IMR-90 (cell line): Measurements from ENCODE around the gene ZMAT5. TPM values are rescaled to one million over a fixed set of nuclear protein-coding genes. Genes with fewer than 3 reads are reported as not detected.

Experiments
- ATAC-seq: fragments of 200-7000 bp; cut with Tn5 transposase; 2 replicates; pipeline ENCODE4 v1.9.1; 2020; ENCODE audit warnings: low read depth, mild to moderate bottlenecking, moderate library complexity
- BruUV-seq: library from RNA; stranded (reverse); fragments of 400-500 nt; replicated peaks from 2 replicates; lab custom pipeline; 2021; lab: Mats Ljungman, UMichigan
- CTCF ChIA-PET: fragments of 300-600 bp; formaldehyde crosslinking; extraction: SDS; loops from one replicate; lab custom pipeline; 2021; ENCODE audit warnings: antibody characterized with exemption; lab: Yijun Ruan, JAX
- POLR2A ChIA-PET: fragments of 300-600 bp; sonication (Branson Sonifier 250); formaldehyde crosslinking; loops from one replicate; lab custom pipeline; 2022; ENCODE audit warnings: antibody characterized with exemption; ENCODE audit not compliant: unreplicated experiment; lab: Charles Lee
- DNase-seq: peaks from one replicate; pipeline ENCODE4 v3.0.0; 2013
- H2AFZ ChIP-seq: replicated peaks from 2 replicates; pipeline ENCODE3; 2013; ENCODE audit warnings: low read length, mild to moderate bottlenecking; ENCODE audit not compliant: poor library complexity
- H2AK5ac ChIP-seq: 2 replicates; pipeline ENCODE4 v1.6.1; 2013; ENCODE audit warnings: low read depth, low read length, inconsistent platforms
- H2AK9ac ChIP-seq: replicated peaks from 2 replicates; pipeline ENCODE3; 2013; ENCODE audit warnings: mild to moderate bottlenecking, low read depth, low read length, moderate library complexity; ENCODE audit not compliant: poor library complexity
- H2BK120ac ChIP-seq: 2 replicates; pipeline ENCODE4 v1.6.1; 2013; ENCODE audit warnings: low read depth, low read length, inconsistent platforms
- H2BK15ac ChIP-seq: 3 replicates; pipeline ENCODE4 v1.6.1; 2013; ENCODE audit warnings: low read depth, low read length, inconsistent platforms
- H2BK20ac ChIP-seq: 2 replicates; pipeline ENCODE4 v1.6.1; 2013; ENCODE audit warnings: low read depth, mild to moderate bottlenecking, inconsistent platforms, low read length, moderate library complexity
- H2BK5ac ChIP-seq: 2 replicates; pipeline ENCODE4 v1.6.1; 2013; ENCODE audit warnings: mild to moderate bottlenecking, low read depth, low read length, inconsistent platforms; ENCODE audit not compliant: poor library complexity, severe bottlenecking
- H3K14ac ChIP-seq: replicated peaks from 2 replicates; pipeline ENCODE4 v1.6.1; 2013; ENCODE audit warnings: low read depth, low read length, inconsistent platforms
- H3K18ac ChIP-seq: 2 replicates; pipeline ENCODE4 v1.6.1; 2013; ENCODE audit warnings: low read depth, low read length, control low read depth
- H3K23ac ChIP-seq: 2 replicates; pipeline ENCODE4 v1.6.1; 2013; ENCODE audit warnings: low read depth, low read length, inconsistent platforms
- H3K27ac ChIP-seq: 2 replicates; pipeline ENCODE4 v1.5.1; 2013; ENCODE audit warnings: mild to moderate bottlenecking, control low read depth, low read length; ENCODE audit not compliant: insufficient read depth
- H3K27me3 ChIP-seq: 2 replicates; pipeline ENCODE4 v1.6.1; 2013; ENCODE audit warnings: low read length; ENCODE audit not compliant: control insufficient read depth, insufficient read depth
- H3K36me3 ChIP-seq: 2 replicates; pipeline ENCODE4 v1.6.1; 2013; ENCODE audit warnings: low read length, mixed read lengths; ENCODE audit not compliant: control insufficient read depth, insufficient read depth
- H3K4ac ChIP-seq: 2 replicates; pipeline ENCODE4 v1.6.1; 2013; ENCODE audit warnings: low read depth, low read length, inconsistent platforms
- H3K4me1 ChIP-seq: 2 replicates; pipeline ENCODE4 v1.6.1; 2013; ENCODE audit warnings: low read length, mixed read lengths; ENCODE audit not compliant: control insufficient read depth, insufficient read depth
- H3K4me2 ChIP-seq: 2 replicates; pipeline ENCODE4 v1.6.1; 2013; ENCODE audit warnings: low read depth, mild to moderate bottlenecking, control low read depth, low read length, moderate library complexity
- H3K4me3 ChIP-seq: 2 replicates; pipeline ENCODE4 v1.5.1; 2013; ENCODE audit warnings: low read depth, mild to moderate bottlenecking, control low read depth, low read length, moderate library complexity; ENCODE audit not compliant: insufficient read depth
- H3K56ac ChIP-seq: 2 replicates; pipeline ENCODE4 v1.6.1; 2013; ENCODE audit warnings: low read length, inconsistent platforms; ENCODE audit not compliant: insufficient read depth; ENCODE audit errors: extremely low read depth
- H3K79me1 ChIP-seq, 2 experiments: 2 replicates each; pipeline ENCODE4 v1.6.1; 2013; ENCODE audit warnings: low read length in 2 of 2, inconsistent platforms in 1 of 2, low read depth in 1 of 2
- H3K9ac ChIP-seq: 2 replicates; pipeline ENCODE4 v1.6.1; 2013; ENCODE audit warnings: low read depth, low read length, control low read depth
- H3K9me1 ChIP-seq: 2 replicates; pipeline ENCODE4 v1.6.1; 2013; ENCODE audit warnings: low read length, inconsistent platforms; ENCODE audit not compliant: insufficient read depth
- H3K9me3 ChIP-seq: 2 replicates; pipeline ENCODE4 v1.6.1; 2013; ENCODE audit warnings: low read length; ENCODE audit not compliant: control insufficient read depth, insufficient read depth
- H4K20me1 ChIP-seq: 2 replicates; pipeline ENCODE4 v1.6.1; 2013; ENCODE audit warnings: low read length, inconsistent platforms; ENCODE audit not compliant: insufficient read depth
- H4K5ac ChIP-seq: 2 replicates; pipeline ENCODE4 v1.6.1; 2013; ENCODE audit warnings: mild to moderate bottlenecking, low read depth, low read length, control low read depth
- H4K8ac ChIP-seq, 2 experiments: 2 replicates each; pipeline ENCODE4 v1.6.1; 2013; ENCODE audit warnings: low read depth in 2 of 2, low read length in 2 of 2, control low read depth in 1 of 2, inconsistent platforms in 1 of 2
- H4K91ac ChIP-seq: 2 replicates; pipeline ENCODE4 v1.6.1; 2013; ENCODE audit warnings: low read depth, low read length, inconsistent platforms; ENCODE audit not compliant: insufficient read depth
- BHLHE40 ChIP-seq: fragments of 150-350 bp; IDR thresholded peaks from 2 replicates; pipeline ENCODE4 v1.6.1; 2016; ENCODE audit warnings: mild to moderate bottlenecking, low read depth, low read length
- CEBPB ChIP-seq: IDR thresholded peaks from 2 replicates; pipeline ENCODE4 v1.6.1; 2012; ENCODE audit warnings: low read depth, low read length, improper control_type of control experiment
- MAZ ChIP-seq: IDR thresholded peaks from 2 replicates; pipeline ENCODE4 v1.6.1; 2012; ENCODE audit warnings: low read depth, mild to moderate bottlenecking, low read length, improper control_type of control experiment, moderate library complexity, borderline replicate concordance
- RFX5 ChIP-seq: IDR thresholded peaks from 2 replicates; pipeline ENCODE4 v1.8.0; 2012; ENCODE audit warnings: low read depth, mild to moderate bottlenecking, low read length, moderate library complexity
- SMC3 ChIP-seq: fragments of 150-350 bp; IDR thresholded peaks from 2 replicates; pipeline ENCODE4 v1.6.1; 2016; ENCODE audit warnings: low read depth, mild to moderate bottlenecking, antibody characterized with exemption, low read length, moderate library complexity
- WGBS, 2 experiments: methylation state at CpG; one replicate each; pipeline versions ENCODE4 v1.1.5 to v1.1.7; 2013; ENCODE audit warnings: missing lambda C conversion rate in 2 of 2; ENCODE audit not compliant: insufficient read length in 1 of 2; ENCODE audit errors: extremely low coverage in 2 of 2; 5-methylcytosine and 5-hydroxymethylcytosine counted together
- dilution Hi-C: fragments of 300-500 bp; cut with HindIII; formaldehyde crosslinking; loops from one replicate; pipeline ENCODE4 v1.14.3; 2018; ENCODE audit warnings: low sequenced_read_pairs; ENCODE audit not compliant: unreplicated experiment
- in situ Hi-C: fragments of 300-500 bp; cut with MboI; formaldehyde crosslinking; loops from 3 replicates; pipeline ENCODE4 v1.14.3; 2019; ENCODE audit warnings: low sequenced_read_pairs, inconsistent platforms, mixed read lengths
- intact Hi-C: fragments of 100-400 bp; cut with micrococcal nuclease; formaldehyde crosslinking; loops from 2 replicates; pipeline ENCODE4 v1.10.0; 2022
- polyA plus RNA-seq, 3 experiments: library from polyadenylated mRNA; depleted of rRNA; stranded (reverse); fragments of >200 nt; gene quantifications; 2 replicates each; pipeline ENCODE4 v1.2.3, GENCODE V29; 2012; ENCODE audit warnings: low replicate concordance in 1 of 3
- total RNA-seq: library from RNA; depleted of rRNA; stranded (reverse); fragments of >200 nt; gene quantifications from 2 replicates; pipeline ENCODE4 v1.2.3, GENCODE V29; 2012
- TF ChIP-seq, protein P1 (sequence below): fragments of 150-350 bp; IDR thresholded peaks from 2 replicates; pipeline ENCODE4 v1.6.1; 2016; ENCODE audit warnings: low read depth, mild to moderate bottlenecking, low read length, moderate library complexity, borderline replicate concordance
- TF ChIP-seq, protein P2 (sequence below): conservative IDR thresholded peaks from 2 replicates; pipeline ENCODE4 v1.5.1; 2012; ENCODE audit warnings: mild to moderate bottlenecking, low read depth, low read length, improper control_type of control experiment

The ZMAT5 gene
- total and polyA plus RNA-seq, 2 of the 4 experiments (the other 2 are of a cell fraction), result 21.7 to 31.8 TPM

GRCh38 chr22:29720811-29721323 lies 45.9 kb downstream of the ZMAT5 start:
- no TSS peak for BruUV-seq
- Histone ChIP-seq H2AK9ac (no peak overlapping the region), H3K79me1 (no peaks in the 10 kb centered on the region), H3K36me3 (no peaks in the 10 kb centered on the region), H3K14ac (no peak overlapping the region), H4K91ac (no peak overlapping the region), H4K8ac (no peak overlapping the region), H3K4me1 (no peaks in the 10 kb centered on the region), H3K9ac (no peak overlapping the region), H3K4me2 (no peak overlapping the region), H4K20me1 (peaks cover 14% of the 10 kb centered on the region), H2AFZ (no peak overlapping the region), H3K56ac (no peak overlapping the region), H3K23ac (no peak overlapping the region), H2BK5ac (no peak overlapping the region), H3K9me3 (no peaks in the 10 kb centered on the region), H3K9me1 (no peaks in the 10 kb centered on the region), H2AK5ac (no peak overlapping the region), H3K18ac (no peak overlapping the region), H3K27ac (no peak overlapping the region), H3K4ac (no peak overlapping the region), H2BK15ac (no peak overlapping the region), H4K5ac (no peak overlapping the region), H3K27me3 (peaks cover 71% of the 10 kb centered on the region), H3K4me3 (no peak overlapping the region), H2BK20ac (no peak overlapping the region), H2BK120ac (no peak overlapping the region)
- ChIA-PET POLR2A (no interaction called here), CTCF (no interaction called here)
- ATAC-seq (no peak), DNase-seq (no peak)
- intact Hi-C loops (no loop called here), in situ Hi-C loops (no loop called here), dilution Hi-C loops (no loop called here)
- 0% methylated on average over 9 of the region's 53 CpGs; no CpG with 5 or more reads in 1 of the 2 experiments for WGBS, 2 experiments
- TF ChIP-seq BHLHE40 (no peak), SMC3 (no peak), MAZ (no peak), RFX5 (no peak), CEBPB (no peak)
- TF ChIP-seq, protein P1, sequence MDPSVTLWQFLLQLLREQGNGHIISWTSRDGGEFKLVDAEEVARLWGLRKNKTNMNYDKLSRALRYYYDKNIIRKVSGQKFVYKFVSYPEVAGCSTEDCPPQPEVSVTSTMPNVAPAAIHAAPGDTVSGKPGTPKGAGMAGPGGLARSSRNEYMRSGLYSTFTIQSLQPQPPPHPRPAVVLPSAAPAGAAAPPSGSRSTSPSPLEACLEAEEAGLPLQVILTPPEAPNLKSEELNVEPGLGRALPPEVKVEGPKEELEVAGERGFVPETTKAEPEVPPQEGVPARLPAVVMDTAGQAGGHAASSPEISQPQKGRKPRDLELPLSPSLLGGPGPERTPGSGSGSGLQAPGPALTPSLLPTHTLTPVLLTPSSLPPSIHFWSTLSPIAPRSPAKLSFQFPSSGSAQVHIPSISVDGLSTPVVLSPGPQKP, result no peak
- TF ChIP-seq, protein P2, sequence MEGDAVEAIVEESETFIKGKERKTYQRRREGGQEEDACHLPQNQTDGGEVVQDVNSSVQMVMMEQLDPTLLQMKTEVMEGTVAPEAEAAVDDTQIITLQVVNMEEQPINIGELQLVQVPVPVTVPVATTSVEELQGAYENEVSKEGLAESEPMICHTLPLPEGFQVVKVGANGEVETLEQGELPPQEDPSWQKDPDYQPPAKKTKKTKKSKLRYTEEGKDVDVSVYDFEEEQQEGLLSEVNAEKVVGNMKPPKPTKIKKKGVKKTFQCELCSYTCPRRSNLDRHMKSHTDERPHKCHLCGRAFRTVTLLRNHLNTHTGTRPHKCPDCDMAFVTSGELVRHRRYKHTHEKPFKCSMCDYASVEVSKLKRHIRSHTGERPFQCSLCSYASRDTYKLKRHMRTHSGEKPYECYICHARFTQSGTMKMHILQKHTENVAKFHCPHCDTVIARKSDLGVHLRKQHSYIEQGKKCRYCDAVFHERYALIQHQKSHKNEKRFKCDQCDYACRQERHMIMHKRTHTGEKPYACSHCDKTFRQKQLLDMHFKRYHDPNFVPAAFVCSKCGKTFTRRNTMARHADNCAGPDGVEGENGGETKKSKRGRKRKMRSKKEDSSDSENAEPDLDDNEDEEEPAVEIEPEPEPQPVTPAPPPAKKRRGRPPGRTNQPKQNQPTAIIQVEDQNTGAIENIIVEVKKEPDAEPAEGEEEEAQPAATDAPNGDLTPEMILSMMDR, result no peak
